MM.1S (cell line): Measurements from ENCODE around the gene PHTF2.

Source experiments
- DNase-seq: peaks from one replicate; pipeline ENCODE4 v3.0.0-alpha.2; 2015
- H2AFZ ChIP-seq: fragments of 300-600 bp; sonication (generic); 2 replicates; pipeline ENCODE4 v1.6.0; 2016; ENCODE audit warnings: antibody characterized with exemption, low read length
- H3F3A ChIP-seq: fragments of 300-600 bp; sonication (generic); 2 replicates; pipeline ENCODE4 v1.6.1; 2016; ENCODE audit warnings: mild to moderate bottlenecking, antibody characterized with exemption, low read length, moderate library complexity, mixed read lengths; ENCODE audit not compliant: insufficient read depth
- H3K27ac ChIP-seq: fragments of 300-600 bp; sonication (generic); 2 replicates; pipeline ENCODE4 v1.5.1; 2016; ENCODE audit warnings: mild to moderate bottlenecking, low read length
- H3K27me3 ChIP-seq: fragments of 300-600 bp; sonication (generic); replicated peaks from 2 replicates; pipeline ENCODE4 v1.6.0; 2016; ENCODE audit warnings: low read length; ENCODE audit not compliant: insufficient read depth
- H3K36me3 ChIP-seq: fragments of 300-600 bp; sonication (generic); replicated peaks from 2 replicates; pipeline ENCODE4 v1.6.1; 2016; ENCODE audit warnings: mild to moderate bottlenecking, low read length, mixed read lengths; ENCODE audit not compliant: insufficient read depth
- H3K4me1 ChIP-seq: fragments of 300-600 bp; sonication (generic); 2 replicates; pipeline ENCODE4 v1.6.1; 2016; ENCODE audit warnings: low read length, mixed read lengths
- H3K4me2 ChIP-seq: fragments of 300-600 bp; sonication (generic); 2 replicates; pipeline ENCODE4 v1.6.0; 2016; ENCODE audit warnings: low read depth, low read length
- H3K4me3 ChIP-seq: fragments of 300-600 bp; sonication (generic); 2 replicates; pipeline ENCODE4 v1.5.1; 2016; ENCODE audit warnings: low read length, mixed read lengths
- H3K79me2 ChIP-seq: fragments of 300-600 bp; sonication (generic); 2 replicates; pipeline ENCODE4 v1.6.1; 2016; ENCODE audit warnings: mixed run types, low read length, mixed read lengths
- H3K9ac ChIP-seq: fragments of 300-600 bp; sonication (generic); 2 replicates; pipeline ENCODE4 v1.6.1; 2016; ENCODE audit warnings: low read length, mixed read lengths
- H3K9me2 ChIP-seq: fragments of 300-600 bp; sonication (generic); replicated peaks from 2 replicates; pipeline ENCODE4 v1.6.1; 2016; ENCODE audit warnings: mild to moderate bottlenecking, low read length, mixed read lengths; ENCODE audit not compliant: insufficient read depth
- H3K9me3 ChIP-seq: fragments of 300-600 bp; sonication (generic); replicated peaks from 2 replicates; pipeline ENCODE4 v1.6.1; 2016; ENCODE audit warnings: mild to moderate bottlenecking, low read length, mixed read lengths; ENCODE audit not compliant: insufficient read depth
- H4K20me1 ChIP-seq: fragments of 300-600 bp; sonication (generic); 2 replicates; pipeline ENCODE4 v1.6.1; 2016; ENCODE audit warnings: mild to moderate bottlenecking, low read length, moderate library complexity, mixed read lengths; ENCODE audit not compliant: insufficient read depth
- CTCF ChIP-seq: fragments of 300-600 bp; sonication (generic); IDR thresholded peaks from 2 replicates; pipeline ENCODE4 v1.5.1; 2016; ENCODE audit warnings: antibody characterized with exemption, low read length, mixed read lengths
- EZH2 ChIP-seq: fragments of 300-600 bp; sonication (generic); optimal IDR thresholded peaks from 2 replicates; pipeline ENCODE3; 2017; ENCODE audit warnings: low read depth, mild to moderate bottlenecking, antibody characterized with exemption, low read length, mixed read lengths
- EZH2phosphoT487 ChIP-seq: fragments of 300-600 bp; sonication (generic); IDR thresholded peaks from 2 replicates; pipeline ENCODE4 v1.6.1; 2018; ENCODE audit warnings: antibody characterized with exemption, low read length

Gene PHTF2

GRCh38 chr7:77897004-77897547, 98.5 kb downstream of the PHTF2 start:
- H2AFZ ChIP-seq = no peak overlapping the region
- H3K36me3 ChIP-seq = no peaks in the 10 kb centered on the region
- H3K27me3 ChIP-seq = no peaks in the 10 kb centered on the region
- no peaks in the 10 kb centered on the region for H3K9me3 ChIP-seq
- H3K79me2 ChIP-seq = no peaks in the 10 kb centered on the region
- no peak for DNase-seq
- H4K20me1 ChIP-seq = no peaks in the 10 kb centered on the region
- H3K4me3 ChIP-seq = no peak overlapping the region
- H3K27ac ChIP-seq = no peak overlapping the region
- H3F3A ChIP-seq = no peaks in the 10 kb centered on the region
- no peaks in the 10 kb centered on the region for H3K9me2 ChIP-seq
- H3K4me2 ChIP-seq = no peak overlapping the region
- TF ChIP-seq CTCF (no peak), EZH2phosphoT487 (no peak), EZH2 (no peak)
- H3K4me1 ChIP-seq = no peaks in the 10 kb centered on the region
- H3K9ac ChIP-seq = no peak overlapping the region

DNA sequence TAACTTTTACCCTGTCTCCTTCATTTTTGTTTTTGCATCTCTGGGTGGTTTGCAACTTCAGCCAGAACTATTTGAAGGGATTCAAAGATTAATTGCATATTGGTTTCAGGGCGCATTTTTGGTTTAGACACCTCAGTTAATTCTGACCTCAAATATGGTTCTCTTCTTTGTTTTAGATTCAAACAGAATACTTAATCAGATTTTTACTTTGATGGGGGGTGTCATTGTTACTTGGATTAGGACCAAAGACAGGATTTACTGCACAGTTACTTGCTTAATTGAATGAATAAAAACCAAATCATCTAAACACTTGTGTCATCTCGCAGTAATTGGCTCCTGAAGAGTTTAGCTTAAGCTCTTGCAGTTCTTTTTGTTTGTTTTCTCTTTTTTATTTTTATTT, 100.9 kb downstream of the PHTF2 start:
- TF ChIP-seq EZH2phosphoT487 (no peak), CTCF (no peak), EZH2 (no peak)
- no peak overlapping the region for H3K4me2 ChIP-seq
- H3K9ac ChIP-seq = no peak overlapping the region
- H3F3A ChIP-seq = no peaks in the 10 kb centered on the region
- H2AFZ ChIP-seq = no peak overlapping the region
- no peak overlapping the region for H3K4me3 ChIP-seq
- H3K9me2 ChIP-seq = no peaks in the 10 kb centered on the region
- no peak for DNase-seq
- H3K36me3 ChIP-seq = no peaks in the 10 kb centered on the region
- no peak overlapping the region for H3K27ac ChIP-seq
- no peaks in the 10 kb centered on the region for H3K27me3 ChIP-seq
- H4K20me1 ChIP-seq = no peaks in the 10 kb centered on the region
- H3K4me1 ChIP-seq = no peaks in the 10 kb centered on the region
- no peaks in the 10 kb centered on the region for H3K9me3 ChIP-seq
- no peaks in the 10 kb centered on the region for H3K79me2 ChIP-seq

- Histone ChIP-seq H2AFZ (no peak overlapping the region), H3K79me2 (no peaks in the 10 kb centered on the region), H3K4me1 (no peaks in the 10 kb centered on the region), H3K9ac (no peak overlapping the region), H3K27ac (no peak overlapping the region), H3K36me3 (no peaks in the 10 kb centered on the region), H3K4me2 (no peak overlapping the region), H4K20me1 (no peaks in the 10 kb centered on the region), H3K27me3 (no peaks in the 10 kb centered on the region), H3K4me3 (no peak overlapping the region), H3K9me3 (no peaks in the 10 kb centered on the region), H3F3A (no peaks in the 10 kb centered on the region), H3K9me2 (no peaks in the 10 kb centered on the region)
- no peak for DNase-seq
- TF ChIP-seq CTCF (no peak), EZH2phosphoT487 (no peak), EZH2 (no peak)
Measured at GRCh38 chr7:77903597-77903996, 105.0 kb downstream of the PHTF2 start.
